HepG2 (cell line): ENCODE results near the gene NGFR. TPM values are rescaled to one million over a fixed set of nuclear protein-coding genes. Genes with fewer than 3 reads are reported as not detected.

ENCODE experiments used
- ATAC-seq: fragments of 200-7000 bp; cut with Tn5 transposase; 3 replicates; pipeline ENCODE4 v1.9.1; 2020; ENCODE audit warnings: mild to moderate bottlenecking, moderate library complexity
- BruUV-seq: library from RNA; stranded (reverse); fragments of 400-500 nt; replicated peaks from 2 replicates; lab custom pipeline; 2021; lab: Mats Ljungman, UMichigan
- CTCF ChIA-PET: fragments of 300-600 bp; formaldehyde crosslinking; extraction: SDS; loops from one replicate; lab custom pipeline; 2021; ENCODE audit warnings: low total read pairs, inconsistent platforms, low intra/inter-chr PET ratio; lab: Yijun Ruan, JAX
- POLR2A ChIA-PET: fragments of 350-600 bp; sonication (Branson Sonifier 250); formaldehyde crosslinking; loops from one replicate; lab custom pipeline; 2020; ENCODE audit warnings: antibody characterized with exemption, inconsistent platforms; lab: Yijun Ruan, JAX
- DNase-seq: peaks from one replicate; pipeline ENCODE4 v3.0.0-alpha.2; 2015; ENCODE audit warnings: low spot score
- FAIRE-seq: peaks from 3 replicates; lab custom pipeline; 2011; peaks lifted over from hg19 to GRCh38; lab: Jason Lieb, UNC
- H2AFZ ChIP-seq: one replicate; pipeline ENCODE4 v1.6.1; 2011; ENCODE audit warnings: low read length, inconsistent platforms
- H3K27ac ChIP-seq: fragments of 300-600 bp; 3 replicates; pipeline ENCODE4 v1.8.0; 2011; ENCODE audit warnings: mixed run types, mild to moderate bottlenecking, mixed read lengths, low read length, inconsistent platforms; ENCODE audit not compliant: insufficient read depth; ENCODE audit errors: extremely low read length
- H3K27me3 ChIP-seq, 2 experiments: fragments of 200-600 bp in 1 of 2; 2 replicates in 1 of 2; 3 replicates in 1 of 2; pipeline versions ENCODE4 v1.6.0 to v1.8.0; 2011; ENCODE audit warnings: low read length in 2 of 2, mild to moderate bottlenecking in 2 of 2, moderate library complexity in 2 of 2, inconsistent platforms in 1 of 2; ENCODE audit not compliant: insufficient read depth in 2 of 2, control insufficient read depth in 1 of 2
- H3K36me3 ChIP-seq, 2 experiments: fragments of 200-600 bp in 1 of 2; replicated peaks in 1 of 2; 2 replicates in 1 of 2; 3 replicates in 1 of 2; pipeline versions ENCODE4 v1.5.1 to v1.8.0; 2011; ENCODE audit warnings: low read length in 2 of 2, inconsistent platforms in 1 of 2; ENCODE audit not compliant: insufficient read depth in 2 of 2, control insufficient read depth in 1 of 2
- H3K4me1 ChIP-seq: 2 replicates; pipeline ENCODE4 v1.5.1; 2012; ENCODE audit warnings: low read length, inconsistent platforms; ENCODE audit not compliant: insufficient read depth
- H3K4me2 ChIP-seq: 2 replicates; pipeline ENCODE4 v1.6.0; 2011; ENCODE audit warnings: low read depth, low read length, inconsistent platforms
- H3K4me3 ChIP-seq, 3 experiments: fragments of 200-600 bp in 1 of 3; sonication (generic), shearing (Covaris generic) in 1 of 3; replicated peaks in 1 of 3; 2 replicates each; pipeline ENCODE4 v1.5.1; 2011 to 2016; ENCODE audit warnings: low read length in 3 of 3, inconsistent platforms in 2 of 3, low read depth in 2 of 3, mild to moderate bottlenecking in 2 of 3, control low read depth in 1 of 3, mixed read lengths in 1 of 3; ENCODE audit not compliant: insufficient read depth in 1 of 3
- H3K79me2 ChIP-seq: one replicate; pipeline ENCODE4 v1.6.1; 2011; ENCODE audit warnings: low read length, inconsistent platforms; ENCODE audit not compliant: insufficient read depth
- H3K9ac ChIP-seq: 2 replicates; pipeline ENCODE4 v1.6.0; 2011; ENCODE audit warnings: mild to moderate bottlenecking, low read depth, low read length, inconsistent platforms; ENCODE audit not compliant: insufficient read depth
- H3K9me3 ChIP-seq: 2 replicates; pipeline ENCODE4 v1.5.1; 2012; ENCODE audit warnings: mild to moderate bottlenecking, low read length
- H4K20me1 ChIP-seq: 2 replicates; pipeline ENCODE4 v1.6.0; 2011; ENCODE audit warnings: inconsistent platforms, mild to moderate bottlenecking, low read length, moderate library complexity; ENCODE audit not compliant: insufficient read depth
- AHDC1 ChIP-seq: sonication (generic); formaldehyde crosslinking; IDR thresholded peaks from 2 replicates; pipeline ENCODE4 v1.5.1; 2020; ENCODE audit warnings: mild to moderate bottlenecking, missing genetic modification reagents, borderline replicate concordance
- CHD4 ChIP-seq: fragments of 200-600 bp; sonication (generic); IDR thresholded peaks from 2 replicates; pipeline ENCODE4 v1.7.0; 2017; ENCODE audit warnings: mild to moderate bottlenecking, low read length, borderline replicate concordance
- DNMT1 ChIP-seq: sonication (generic); formaldehyde crosslinking; IDR thresholded peaks from 2 replicates; pipeline ENCODE4 v1.5.1; 2020; ENCODE audit warnings: mild to moderate bottlenecking, missing genetic modification reagents
- HCFC1 ChIP-seq: fragments of 150-350 bp; IDR thresholded peaks from 2 replicates; pipeline ENCODE4 v1.6.1; 2014; ENCODE audit warnings: low read depth, low read length
- HMG20A ChIP-seq: IDR thresholded peaks from 2 replicates; pipeline ENCODE4 v1.6.1; 2016; ENCODE audit warnings: borderline replicate concordance
- HOXA7 ChIP-seq: sonication (generic); formaldehyde crosslinking; IDR thresholded peaks from 2 replicates; pipeline ENCODE4 v1.8.1; 2022; ENCODE audit warnings: mild to moderate bottlenecking, missing genetic modification reagents, moderate library complexity
- KLF9 ChIP-seq: IDR thresholded peaks from 2 replicates; pipeline ENCODE4 v1.6.1; 2016; ENCODE audit warnings: low read depth
- MAZ ChIP-seq, 2 experiments: sonication (generic) in 1 of 2; formaldehyde crosslinking in 1 of 2; IDR thresholded peaks; 2 replicates each; pipeline versions ENCODE4 v1.5.0 to v1.6.1; 2012 to 2020; ENCODE audit warnings: low read depth in 2 of 2, mild to moderate bottlenecking in 2 of 2, borderline replicate concordance in 1 of 2, improper control_type of control experiment in 1 of 2, low read length in 1 of 2, missing genetic modification reagents in 1 of 2, moderate library complexity in 1 of 2
- PAX8 ChIP-seq: sonication (generic); formaldehyde crosslinking; IDR thresholded peaks from 2 replicates; pipeline ENCODE4 v1.8.0; 2022; ENCODE audit warnings: mild to moderate bottlenecking, missing genetic modification reagents, borderline replicate concordance
- ZBTB14 ChIP-seq: sonication (generic); formaldehyde crosslinking; IDR thresholded peaks from 2 replicates; pipeline ENCODE4 v1.4.0; 2020; ENCODE audit warnings: missing genetic modification reagents
- ZMYM4 ChIP-seq: sonication (generic); formaldehyde crosslinking; IDR thresholded peaks from 2 replicates; pipeline ENCODE4 v1.8.1; 2023; ENCODE audit warnings: mild to moderate bottlenecking, missing genetic modification reagents
- ZNF12 ChIP-seq: sonication (generic); formaldehyde crosslinking; IDR thresholded peaks from 2 replicates; pipeline ENCODE4 v1.5.0; 2020; ENCODE audit warnings: missing genetic modification reagents
- ZNF503 ChIP-seq: sonication (generic); formaldehyde crosslinking; IDR thresholded peaks from 2 replicates; pipeline ENCODE4 v1.4.0; 2020; ENCODE audit warnings: missing genetic modification reagents
- ZNF510 ChIP-seq: sonication (generic); formaldehyde crosslinking; IDR thresholded peaks from 2 replicates; pipeline ENCODE4 v1.4.0; 2020; ENCODE audit warnings: low read depth, mild to moderate bottlenecking, missing genetic modification reagents
- ZNF576 ChIP-seq: sonication (generic); formaldehyde crosslinking; IDR thresholded peaks from 2 replicates; pipeline ENCODE4 v1.4.0; 2020; ENCODE audit warnings: mild to moderate bottlenecking, missing genetic modification reagents
- ZNF775 ChIP-seq: sonication (generic); formaldehyde crosslinking; IDR thresholded peaks from 2 replicates; pipeline ENCODE4 v1.4.0; 2020; ENCODE audit warnings: missing genetic modification reagents, mild to moderate bottlenecking, moderate library complexity, borderline replicate concordance
- ZNF816 ChIP-seq: sonication (generic); formaldehyde crosslinking; IDR thresholded peaks from 2 replicates; pipeline ENCODE4 v1.8.0; 2022; ENCODE audit warnings: missing genetic modification reagents, mild to moderate bottlenecking, borderline replicate concordance
- WGBS: methylation state at CpG from one replicate; pipeline ENCODE4 v1.1.6; 2017; ENCODE audit warnings: low lambda C conversion rate; 5-methylcytosine and 5-hydroxymethylcytosine counted together
- in situ Hi-C: cut with HindIII; loops from 2 replicates; pipeline ENCODE4 v1.10.0; 2017; ENCODE audit warnings: low pct_unique_long_range_greater_than_20kb; ENCODE audit not compliant: extremely low pct_ligation_motif_present
- intact Hi-C: fragments of 100-400 bp; cut with micrococcal nuclease; formaldehyde crosslinking; loops from one replicate; pipeline ENCODE4 v1.10.0; 2022; ENCODE audit not compliant: unreplicated experiment
- polyA plus RNA-seq, 8 experiments: library from polyadenylated mRNA; depleted of rRNA in 3 of 8; stranded (reverse) in 7 of 8; unstranded in 1 of 8; fragments of >200 nt; fragmentation: Illumina TruSeq in 4 of 8; extraction: Trizol in 4 of 8; gene quantifications; 2 replicates each; pipeline versions ENCODE4 v1.2.1 to v1.2.3, GENCODE V29; 2011 to 2016; ENCODE audit warnings: low read depth in 4 of 8, missing spikeins in 1 of 8, mixed read lengths in 1 of 8; ENCODE audit not compliant: insufficient read depth in 1 of 8
- total RNA-seq, 5 experiments: library from RNA; depleted of rRNA; stranded (reverse); fragments of >200 nt; fragmentation: Illumina TruSeq; extraction: Trizol; gene quantifications; 2 replicates each; pipeline ENCODE4 v1.2.3, GENCODE V29; 2016; ENCODE audit warnings: low read depth in 1 of 5

Gene NGFR
- total and polyA plus RNA-seq, 2 of the 13 experiments (the other 11 are each of a cell fraction or from before 2014, with no cell fraction given): 1.1 to 1.8 TPM

- H3K79me2 ChIP-seq: no peaks in the 10 kb centered on the region
- ChIA-PET POLR2A (no interaction called here), CTCF (no interaction called here)
- no peak overlapping the region for H2AFZ ChIP-seq
- ATAC-seq (no peak), FAIRE-seq (no peak), DNase-seq (no peak)
- H3K9ac ChIP-seq: no peak overlapping the region
- intact Hi-C loops (no loop called here), in situ Hi-C loops (no loop called here)
- H3K27ac ChIP-seq: no peak overlapping the region
- no peaks in the 10 kb centered on the region for H4K20me1 ChIP-seq
- TF ChIP-seq CHD4 (no peak), ZNF12 (no peak), HOXA7 (CRISPR knock-in tag) (no peak), ZMYM4 (no peak), ZNF816 (CRISPR knock-in tag) (no peak), ZNF510 (no peak), ZNF503 (CRISPR knock-in tag) (no peak), ZBTB14 (no peak), ZNF576 (CRISPR knock-in tag) (no peak), KLF9 (CRISPR knock-in tag) (no peak), MAZ (IDR thresholded peaks at IDR 0.05; ENCODE audit: borderline replicate concordance, low read depth, low read length) (no peak), MAZ (CRISPR knock-in tag; IDR thresholded peaks at IDR 0.05; ENCODE audit: low read depth) (no peak), PAX8 (CRISPR knock-in tag) (no peak), DNMT1 (CRISPR knock-in tag) (no peak), HMG20A (no peak), ZNF775 (no peak), AHDC1 (CRISPR knock-in tag) (no peak), HCFC1 (no peak)
- H3K4me2 ChIP-seq: no peak overlapping the region
- H3K36me3 ChIP-seq: no peaks in the 10 kb centered on the region
- peaks cover 15% of the 10 kb centered on the region for H3K4me1 ChIP-seq
- H3K27me3 ChIP-seq: peaks cover 0 to 34% of the 10 kb centered on the region in 2 experiments
- no peak overlapping the region for H3K4me3 ChIP-seq
- no TSS peak for BruUV-seq
- WGBS: 30% methylated on average over 7 of the region's 7 CpGs
- no peaks in the 10 kb centered on the region for H3K9me3 ChIP-seq
Observed at GRCh38 chr17:49519781-49520180, 24.7 kb downstream of the NGFR start.
